Neuronal stem cell (in vitro differentiated cells): Measurements from ENCODE around the gene TMED4.

Source experiments
- DNase-seq: peaks from one replicate; pipeline ENCODE4 v3.0.0-alpha.2; 2013; ENCODE audit warnings: low spot score
- H2AFZ ChIP-seq: one replicate; pipeline ENCODE4 v1.6.1; 2013; ENCODE audit warnings: mild to moderate bottlenecking, low read length, inconsistent platforms
- H2AK5ac ChIP-seq: 2 replicates; pipeline ENCODE4 v1.6.1; 2013; ENCODE audit warnings: low read depth, mild to moderate bottlenecking, inconsistent platforms, low read length, moderate library complexity, mixed read lengths
- H2BK120ac ChIP-seq: 2 replicates; pipeline ENCODE4 v1.6.1; 2013; ENCODE audit warnings: low read depth, mild to moderate bottlenecking, inconsistent platforms, low read length, moderate library complexity, mixed read lengths
- H2BK12ac ChIP-seq: one replicate; pipeline ENCODE4 v1.6.1; 2013; ENCODE audit warnings: low read length, inconsistent platforms
- H2BK15ac ChIP-seq: 2 replicates; pipeline ENCODE4 v1.6.1; 2013; ENCODE audit warnings: mild to moderate bottlenecking, low read length, inconsistent platforms, mixed read lengths
- H2BK5ac ChIP-seq: one replicate; pipeline ENCODE4 v1.6.1; 2013; ENCODE audit warnings: inconsistent platforms, mild to moderate bottlenecking, low read length, moderate library complexity
- H3K14ac ChIP-seq: one replicate; pipeline ENCODE4 v1.6.1; 2013; ENCODE audit warnings: low read length, inconsistent platforms
- H3K18ac ChIP-seq: 2 replicates; pipeline ENCODE4 v1.6.1; 2013; ENCODE audit warnings: low read length, inconsistent platforms
- H3K23ac ChIP-seq: 2 replicates; pipeline ENCODE4 v1.6.1; 2013; ENCODE audit warnings: low read depth, mild to moderate bottlenecking, mixed read lengths, low read length, inconsistent platforms; ENCODE audit not compliant: poor library complexity
- H3K27ac ChIP-seq: replicated peaks from 3 replicates; pipeline ENCODE4 v1.5.1; 2013; ENCODE audit warnings: low read length, inconsistent platforms
- H3K27me3 ChIP-seq, 3 experiments: 2 replicates each; pipeline ENCODE4 v1.6.1; 2013; ENCODE audit warnings: low read length in 3 of 3, mild to moderate bottlenecking in 2 of 3, inconsistent platforms in 1 of 3, low read depth in 1 of 3, mixed read lengths in 1 of 3, moderate library complexity in 1 of 3; ENCODE audit not compliant: control insufficient read depth in 3 of 3, insufficient read depth in 3 of 3
- H3K36me3 ChIP-seq, 2 donors: replicated peaks in 1 of 2; 2 replicates each; pipeline ENCODE4 v1.6.1; 2013; ENCODE audit warnings: low read length in 2 of 2; ENCODE audit not compliant: control insufficient read depth in 2 of 2, insufficient read depth in 2 of 2
- H3K4ac ChIP-seq: 2 replicates; pipeline ENCODE4 v1.6.1; 2013; ENCODE audit warnings: inconsistent platforms, mild to moderate bottlenecking, low read length, moderate library complexity
- H3K4me1 ChIP-seq, 2 donors: 1 replicate in 1 of 2; 2 replicates in 1 of 2; pipeline ENCODE4 v1.6.1; 2013; ENCODE audit warnings: low read length in 2 of 2, low read depth in 1 of 2; ENCODE audit not compliant: control insufficient read depth in 2 of 2, insufficient read depth in 1 of 2
- H3K4me2 ChIP-seq: one replicate; pipeline ENCODE4 v1.6.1; 2013; ENCODE audit warnings: mild to moderate bottlenecking, low read length, inconsistent platforms; ENCODE audit not compliant: insufficient read depth, poor library complexity, severe bottlenecking
- H3K4me3 ChIP-seq, 2 donors: 2 replicates each; pipeline ENCODE4 v1.5.1; 2013; ENCODE audit warnings: low read length in 2 of 2, mild to moderate bottlenecking in 2 of 2, inconsistent platforms in 1 of 2, moderate library complexity in 1 of 2
- H3K79me1 ChIP-seq: one replicate; pipeline ENCODE4 v1.6.1; 2013; ENCODE audit warnings: low read depth, mild to moderate bottlenecking, inconsistent platforms, low read length, moderate library complexity
- H3K9ac ChIP-seq: one replicate; pipeline ENCODE4 v1.6.1; 2013; ENCODE audit warnings: mild to moderate bottlenecking, low read depth, low read length, inconsistent platforms; ENCODE audit not compliant: poor library complexity
- H3K9me3 ChIP-seq, 2 donors: replicated peaks in 1 of 2; 2 replicates each; pipeline versions ENCODE3 to v1.6.1; 2013; ENCODE audit warnings: low read length in 2 of 2, mild to moderate bottlenecking in 2 of 2, inconsistent platforms in 1 of 2, low read depth in 1 of 2, mixed read lengths in 1 of 2, moderate library complexity in 1 of 2; ENCODE audit not compliant: control insufficient read depth in 2 of 2, insufficient read depth in 1 of 2
- H4K8ac ChIP-seq: one replicate; pipeline ENCODE4 v1.6.1; 2013; ENCODE audit warnings: low read depth, mild to moderate bottlenecking, inconsistent platforms, low read length, moderate library complexity
- H4K91ac ChIP-seq: one replicate; pipeline ENCODE4 v1.6.1; 2013; ENCODE audit warnings: low read length, low read depth, mild to moderate bottlenecking, inconsistent platforms; ENCODE audit not compliant: poor library complexity
- WGBS, 2 donors: extraction: QIAGEN DNeasy Blood & Tissue Kit; methylation state at CpG; one replicate each; pipeline ENCODE4 v1.1.7; 2013; ENCODE audit warnings: missing lambda C conversion rate in 2 of 2, mixed read lengths in 1 of 2; ENCODE audit not compliant: insufficient read length in 2 of 2, insufficient replicate concordance in 1 of 2; ENCODE audit errors: extremely low coverage in 2 of 2; 5-methylcytosine and 5-hydroxymethylcytosine counted together

TMED4 gene

GRCh38 chr7:44535348-44536064 is 46.5 kb downstream of the TMED4 start:
- H4K8ac ChIP-seq = no peak overlapping the region
- no peaks in the 10 kb centered on the region for H3K9me3 ChIP-seq
- H2BK5ac ChIP-seq = no peak overlapping the region
- H2AK5ac ChIP-seq = no peak overlapping the region
- no peak overlapping the region for H2AFZ ChIP-seq
- H2BK15ac ChIP-seq = no peak overlapping the region
- H3K9ac ChIP-seq = no peak overlapping the region
- H3K27ac ChIP-seq = no peak overlapping the region
- H3K14ac ChIP-seq = no peak overlapping the region
- no peak overlapping the region for H3K4ac ChIP-seq
- no peak for DNase-seq
- H3K79me1 ChIP-seq = no peaks in the 10 kb centered on the region
- H3K4me1 ChIP-seq = peaks cover 0 to 2% of the 10 kb centered on the region in 2 donors
- H3K27me3 ChIP-seq = peaks cover 0 to 8% (median 0%) of the 10 kb centered on the region in 3 experiments
- H2BK120ac ChIP-seq = no peak overlapping the region
- no peak overlapping the region for H3K4me2 ChIP-seq
- no peaks in the 10 kb centered on the region for H3K36me3 ChIP-seq
- H3K23ac ChIP-seq = no peak overlapping the region
- no peak overlapping the region for H3K4me3 ChIP-seq
- H2BK12ac ChIP-seq = no peak overlapping the region
- no peak overlapping the region for H3K18ac ChIP-seq
- H4K91ac ChIP-seq = no peak overlapping the region
- no CpG with 5 or more reads among the region's 8 CpGs for WGBS, 2 donors

DNA sequence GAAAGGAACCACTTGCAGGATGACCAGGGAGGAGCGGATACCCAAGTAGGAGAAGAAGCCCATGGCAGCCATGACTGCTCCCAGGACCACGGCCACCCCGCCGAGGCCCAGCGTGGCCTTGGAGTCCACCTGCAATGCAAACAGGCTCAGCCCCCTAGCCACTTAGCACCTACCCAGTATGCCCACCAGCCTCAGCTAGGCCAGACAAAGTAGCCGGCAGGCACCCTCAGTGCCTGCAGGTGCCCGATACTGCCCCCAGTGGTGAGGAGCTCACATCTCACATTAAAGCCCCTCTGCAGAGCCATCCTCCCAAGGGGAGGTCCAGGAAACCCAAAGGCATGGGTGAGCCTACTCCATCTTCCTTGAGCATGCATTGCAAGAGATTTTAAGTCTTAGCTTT is 47.5 kb downstream of the TMED4 start:
- Histone ChIP-seq H2AK5ac (peak overlapping the region; percentile 53), H3K27me3 (peaks cover 0 to 2% (median 0%) of the 10 kb centered on the region in 3 experiments), H2BK120ac (no peak overlapping the region), H3K18ac (peak overlapping the region; percentile 41), H3K14ac (peak overlapping the region; percentile 57), H4K8ac (no peak overlapping the region), H3K9ac (no peak overlapping the region), H3K27ac (no peak overlapping the region), H2BK15ac (no peak overlapping the region), H3K4me1 (peaks cover 0 to 2% of the 10 kb centered on the region in 2 donors), H3K4me3 (no peak overlapping the region), H3K9me3 (no peaks in the 10 kb centered on the region), H3K4me2 (no peak overlapping the region), H4K91ac (no peak overlapping the region), H2BK12ac (peak overlapping the region; percentile 25), H3K23ac (no peak overlapping the region), H2BK5ac (no peak overlapping the region), H3K36me3 (no peaks in the 10 kb centered on the region), H3K79me1 (no peaks in the 10 kb centered on the region), H3K4ac (no peak overlapping the region), H2AFZ (no peak overlapping the region)
- DNase-seq = peak; percentile 24
- no CpG with 5 or more reads among the region's 7 CpGs for WGBS, 2 donors

DNA sequence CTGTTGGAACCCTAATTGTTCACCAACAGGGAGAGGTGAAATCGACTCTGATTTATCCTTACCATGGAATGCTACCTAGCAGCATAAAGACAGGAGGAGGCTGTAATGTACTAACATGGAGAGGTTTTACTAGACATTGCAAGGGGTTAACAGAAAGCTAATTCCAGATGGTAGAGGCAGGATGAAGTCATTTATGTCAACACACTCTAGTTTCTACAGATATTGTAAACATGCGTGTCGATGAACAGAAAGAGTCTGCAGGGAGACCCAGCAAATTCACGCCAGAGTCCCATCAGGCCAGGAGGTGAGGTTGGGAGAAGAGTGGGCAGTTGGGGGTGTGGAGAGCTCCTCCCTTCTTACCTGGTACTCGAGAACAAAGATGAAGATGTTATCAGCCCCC is 47.9 kb downstream of the TMED4 start:
- H3K9me3 ChIP-seq = no peaks in the 10 kb centered on the region
- H3K14ac ChIP-seq = no peak overlapping the region

DNA sequence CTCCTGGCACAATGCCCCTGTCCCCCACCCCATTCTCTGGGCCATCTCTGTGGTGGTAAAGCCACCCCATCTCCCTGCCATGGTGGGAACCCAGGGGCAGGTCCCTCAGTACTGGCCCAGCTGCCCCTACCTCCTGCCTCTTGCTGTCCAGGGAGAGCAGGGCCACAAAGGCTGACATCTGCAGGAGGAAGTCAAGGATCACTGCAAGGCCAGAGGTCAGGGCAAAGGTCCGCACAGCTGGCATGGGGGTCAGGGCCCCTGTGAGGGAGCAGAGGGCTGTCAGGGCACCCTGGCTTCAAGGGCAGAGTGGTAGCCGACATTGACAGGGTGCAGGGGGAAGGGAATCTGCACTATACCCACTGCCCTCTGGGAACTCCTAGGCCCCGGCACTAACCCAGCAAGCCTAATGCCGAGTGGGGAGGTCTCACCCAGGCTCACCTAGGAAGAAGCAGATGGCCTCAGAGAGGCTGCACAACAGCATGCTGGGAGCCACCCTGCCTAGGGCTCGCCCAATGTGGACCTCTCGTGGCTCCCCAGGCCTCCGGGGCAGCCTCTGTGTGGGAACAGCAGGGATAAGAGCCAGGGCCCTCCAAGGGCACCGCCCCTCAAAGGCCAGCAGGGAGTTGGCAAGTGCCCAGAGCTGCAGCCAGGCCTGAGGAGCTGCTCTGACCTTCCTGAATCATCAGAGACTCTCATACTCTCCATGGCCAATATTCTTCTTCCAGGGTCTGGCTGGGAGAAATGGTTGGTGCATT is 48.6 kb downstream of the TMED4 start:
- Histone ChIP-seq H2BK5ac (peak overlapping the region; percentile 75), H2BK120ac (no peak overlapping the region), H4K91ac (no peak overlapping the region), H3K4me3 (no peak overlapping the region), H3K4me1 (peaks cover 0 to 2% of the 10 kb centered on the region in 2 donors), H3K79me1 (no peaks in the 10 kb centered on the region), H4K8ac (no peak overlapping the region), H2AK5ac (peak overlapping the region; percentile 65), H3K14ac (peak overlapping the region; percentile 84), H3K23ac (no peak overlapping the region), H3K18ac (no peak overlapping the region), H3K9me3 (no peaks in the 10 kb centered on the region), H3K4ac (no peak overlapping the region), H3K27ac (no peak overlapping the region), H3K9ac (peak overlapping the region; percentile 60), H2BK15ac (no peak overlapping the region), H3K4me2 (no peak overlapping the region), H3K36me3 (no peaks in the 10 kb centered on the region), H2BK12ac (peak overlapping the region; percentile 75), H3K27me3 (no peaks in the 10 kb centered on the region), H2AFZ (no peak overlapping the region)
- DNase-seq = no peak
- WGBS, 2 donors = no CpG with 5 or more reads among the region's 8 CpGs

More for the DNA sequence above, 47.9 kb downstream of the TMED4 start:
- Histone ChIP-seq H3K27ac (no peak overlapping the region), H2BK120ac (no peak overlapping the region), H3K36me3 (no peaks in the 10 kb centered on the region), H3K27me3 (no peaks in the 10 kb centered on the region), H3K79me1 (no peaks in the 10 kb centered on the region), H3K4me1 (peaks cover 0 to 2% of the 10 kb centered on the region in 2 donors), H3K4me2 (no peak overlapping the region), H3K9ac (no peak overlapping the region), H2BK12ac (peak overlapping the region; percentile 25), H2BK5ac (no peak overlapping the region), H4K8ac (no peak overlapping the region), H4K91ac (no peak overlapping the region), H3K18ac (peak overlapping the region; percentile 41), H2AK5ac (peak overlapping the region; percentile 53), H3K23ac (no peak overlapping the region), H3K4ac (no peak overlapping the region), H2AFZ (no peak overlapping the region), H3K4me3 (no peak overlapping the region), H2BK15ac (no peak overlapping the region)
- DNase-seq = no peak
- WGBS, 2 donors = no CpG with 5 or more reads among the region's 5 CpGs
